NCI-H187 (cell line): ENCODE data around the gene GABRG3.
A peak's percentile ranks its signal among the peaks of the same experiment; 100 is the strongest.
"Not testable (repeated sequence)": the region's sequence is repeated elsewhere in the genome, so short reads cannot be mapped to it uniquely, and the experiment has no call there.

Source experiments
- DNase-seq, 2 experiments: peaks; one replicate each; lab custom pipeline; 2025; lab: John Stamatoyannopoulos, UW

The GABRG3 gene

GRCh38 chr15:26996250-26996649 lies 25.3 kb downstream of the GABRG3 start:
- no peak for DNase-seq

- not testable (repeated sequence) for DNase-seq
Measured at GRCh38 chr15:27003003-27003402, 32.0 kb downstream of the GABRG3 start.

GRCh38 chr15:27004226-27004625 lies 33.2 kb downstream of the GABRG3 start:
- not testable (repeated sequence) for DNase-seq

- peak; percentile 22 to 61 for DNase-seq
Measured at GRCh38 chr15:27017168-27017809, 46.3 kb downstream of the GABRG3 start.

- no peak for DNase-seq
Measured at GRCh38 chr15:27019687-27020086, 48.7 kb downstream of the GABRG3 start.

GRCh38 chr15:27025481-27025966 lies 54.5 kb downstream of the GABRG3 start:
- DNase-seq: no peak

- DNase-seq: no peak
Measured at GRCh38 chr15:27027229-27027628, 56.2 kb downstream of the GABRG3 start.

- peak in 1 of 2 experiments; percentile 18 for DNase-seq
Measured at GRCh38 chr15:27028858-27029477, 58.0 kb downstream of the GABRG3 start.

GRCh38 chr15:27036210-27036609 lies 65.2 kb downstream of the GABRG3 start:
- no peak for DNase-seq

- DNase-seq: no peak
Measured at GRCh38 chr15:27037501-27037900, 66.5 kb downstream of the GABRG3 start.

GRCh38 chr15:27039152-27039551 lies 68.2 kb downstream of the GABRG3 start:
- DNase-seq: no peak

GRCh38 chr15:27042230-27042629 lies 71.2 kb downstream of the GABRG3 start:
- no peak for DNase-seq

- no peak for DNase-seq
Measured at GRCh38 chr15:27042646-27043045, 71.7 kb downstream of the GABRG3 start.

- no peak for DNase-seq
Measured at GRCh38 chr15:27043770-27044169, 72.8 kb downstream of the GABRG3 start.

GRCh38 chr15:27045796-27046195 lies 74.8 kb downstream of the GABRG3 start:
- peak in 1 of 2 experiments; percentile 13 for DNase-seq

GRCh38 chr15:27046880-27047279 lies 75.9 kb downstream of the GABRG3 start:
- no peak for DNase-seq

- DNase-seq: no peak
Measured at GRCh38 chr15:27050163-27050562, 79.2 kb downstream of the GABRG3 start.

GRCh38 chr15:27054426-27054825 lies 83.4 kb downstream of the GABRG3 start:
- DNase-seq: no peak

- no peak for DNase-seq
Measured at GRCh38 chr15:27057904-27058645, 87.1 kb downstream of the GABRG3 start.

- no peak for DNase-seq
Measured at GRCh38 chr15:27058939-27059338, 88.0 kb downstream of the GABRG3 start.

GRCh38 chr15:27059610-27060202 lies 88.7 kb downstream of the GABRG3 start:
- peak in 1 of 2 experiments; percentile 31 for DNase-seq

- DNase-seq: no peak
Measured at GRCh38 chr15:27061739-27062138, 90.8 kb downstream of the GABRG3 start.

GRCh38 chr15:27062951-27063350 lies 92.0 kb downstream of the GABRG3 start:
- DNase-seq: no peak
